Measurements from ENCODE around the gene SMIM44.
A peak's percentile ranks its signal among the peaks of the same experiment; 100 is the strongest.

SMIM44 gene

GRCh38 chr19:3444695-3445234 lies 38.5 kb downstream of the SMIM44 start:
- no peaks in the 10 kb centered on the region for H3K9me3 Mint-ChIP-seq
- H3K27me3 Mint-ChIP-seq, result no peaks in the 10 kb centered on the region
- no peak overlapping the region for H3K4me3 Mint-ChIP-seq
- DNase-seq (no peak), ATAC-seq (replicated peaks) (no peak)
- peaks cover 9 to 22% of the 10 kb centered on the region in 2 donors for H3K36me3 Mint-ChIP-seq
- H3K27ac Mint-ChIP-seq, result no peak overlapping the region
- peaks cover 9% of the 10 kb centered on the region in 2 donors for H3K4me1 Mint-ChIP-seq

GRCh38 chr19:3443840-3444694 lies 39.2 kb downstream of the SMIM44 start:
- no peaks in the 10 kb centered on the region for H3K9me3 Mint-ChIP-seq
- H3K27ac Mint-ChIP-seq, result peak overlapping the region; percentile 60
- no peaks in the 10 kb centered on the region for H3K27me3 Mint-ChIP-seq
- H3K36me3 Mint-ChIP-seq, result peaks cover 9 to 22% of the 10 kb centered on the region in 2 donors
- peaks cover 9% of the 10 kb centered on the region in 2 donors for H3K4me1 Mint-ChIP-seq
- H3K4me3 Mint-ChIP-seq, result no peak overlapping the region
- DNase-seq (no peak), ATAC-seq (replicated peaks) (no peak)

GRCh38 chr19:3442487-3443071 lies 40.7 kb downstream of the SMIM44 start:
- Mint-ChIP-seq H3K36me3 (peaks cover 11 to 26% of the 10 kb centered on the region in 2 donors), H3K9me3 (no peaks in the 10 kb centered on the region), H3K4me1 (peaks cover 9% of the 10 kb centered on the region in 2 donors), H3K27me3 (no peaks in the 10 kb centered on the region), H3K4me3 (no peak overlapping the region), H3K27ac (no peak overlapping the region)
- ATAC-seq (replicated peaks) (no peak), DNase-seq (no peak)

- H3K27me3 Mint-ChIP-seq, result no peaks in the 10 kb centered on the region
- peaks cover 9% of the 10 kb centered on the region in 2 donors for H3K4me1 Mint-ChIP-seq
- DNase-seq (no peak), ATAC-seq (replicated peaks) (no peak)
- peaks cover 13 to 30% of the 10 kb centered on the region in 2 donors for H3K36me3 Mint-ChIP-seq
- no peak overlapping the region for H3K27ac Mint-ChIP-seq
- no peak overlapping the region for H3K4me3 Mint-ChIP-seq
- H3K9me3 Mint-ChIP-seq, result no peaks in the 10 kb centered on the region
Measured at GRCh38 chr19:3441986-3442329, 41.3 kb downstream of the SMIM44 start.

- no peak overlapping the region for H3K4me3 Mint-ChIP-seq
- no peaks in the 10 kb centered on the region for H3K27me3 Mint-ChIP-seq
- H3K27ac Mint-ChIP-seq, result no peak overlapping the region
- H3K36me3 Mint-ChIP-seq, result peaks cover 13 to 30% of the 10 kb centered on the region in 2 donors
- ATAC-seq (replicated peaks) (no peak), DNase-seq (no peak)
- H3K4me1 Mint-ChIP-seq, result peaks cover 9% of the 10 kb centered on the region in 2 donors
- no peaks in the 10 kb centered on the region for H3K9me3 Mint-ChIP-seq
Measured at GRCh38 chr19:3441089-3441985, 41.9 kb downstream of the SMIM44 start.

- Mint-ChIP-seq H3K4me1 (peaks cover 13 to 16% of the 10 kb centered on the region in 2 donors), H3K36me3 (peaks cover 11 to 28% of the 10 kb centered on the region in 2 donors), H3K27me3 (no peaks in the 10 kb centered on the region), H3K9me3 (no peaks in the 10 kb centered on the region), H3K27ac (no peak overlapping the region), H3K4me3 (no peak overlapping the region)
- ATAC-seq (replicated peaks) (peak; percentile 46 to 60), DNase-seq (peak; percentile 39)
Measured at GRCh38 chr19:3440082-3440481, 43.2 kb downstream of the SMIM44 start.

- peaks cover 20 to 28% of the 10 kb centered on the region in 2 donors for H3K36me3 Mint-ChIP-seq
- H3K9me3 Mint-ChIP-seq, result no peaks in the 10 kb centered on the region
- peak overlapping the region; percentile 100 for H3K27ac Mint-ChIP-seq
- DNase-seq, result peak; percentile 97
- no peaks in the 10 kb centered on the region for H3K27me3 Mint-ChIP-seq
- H3K4me3 Mint-ChIP-seq, result peak overlapping the region; percentile 96 to 99
- ATAC-seq (replicated peaks), result peak; percentile 95 to 97
- H3K4me1 Mint-ChIP-seq, result peaks cover 14 to 26% of the 10 kb centered on the region in 2 donors
Measured at GRCh38 chr19:3434630-3435553, 48.3 kb downstream of the SMIM44 start.

- no peak for ATAC-seq (replicated peaks)
- Mint-ChIP-seq H3K4me1 (peaks cover 16 to 35% of the 10 kb centered on the region in 2 donors), H3K36me3 (peaks cover 20 to 26% of the 10 kb centered on the region in 2 donors), H3K9me3 (no peaks in the 10 kb centered on the region), H3K4me3 (peak overlapping the region; percentile 96 to 99), H3K27ac (peak overlapping the region; percentile 100), H3K27me3 (no peaks in the 10 kb centered on the region)
- DNase-seq, result no peak
Measured at GRCh38 chr19:3433805-3434540, 49.3 kb downstream of the SMIM44 start.

- H3K9me3 Mint-ChIP-seq, result no peaks in the 10 kb centered on the region
- H3K4me3 Mint-ChIP-seq, result no peak overlapping the region
- DNase-seq (no peak), ATAC-seq (replicated peaks) (no peak)
- peaks cover 22 to 42% of the 10 kb centered on the region in 2 donors for H3K4me1 Mint-ChIP-seq
- H3K36me3 Mint-ChIP-seq, result peaks cover 20 to 26% of the 10 kb centered on the region in 2 donors
- H3K27ac Mint-ChIP-seq, result no peak overlapping the region
- H3K27me3 Mint-ChIP-seq, result no peaks in the 10 kb centered on the region
Measured at GRCh38 chr19:3433313-3433712, 49.9 kb downstream of the SMIM44 start.
